ENCODE data around the gene TPT1. TPM values are rescaled to one million over a fixed set of nuclear protein-coding genes. Genes with fewer than 3 reads are reported as not detected.
A peak's percentile ranks its signal among the peaks of the same experiment; 100 is the strongest.

Gene TPT1
- total RNA-seq, 1 donor = 2,232 TPM

DNA sequence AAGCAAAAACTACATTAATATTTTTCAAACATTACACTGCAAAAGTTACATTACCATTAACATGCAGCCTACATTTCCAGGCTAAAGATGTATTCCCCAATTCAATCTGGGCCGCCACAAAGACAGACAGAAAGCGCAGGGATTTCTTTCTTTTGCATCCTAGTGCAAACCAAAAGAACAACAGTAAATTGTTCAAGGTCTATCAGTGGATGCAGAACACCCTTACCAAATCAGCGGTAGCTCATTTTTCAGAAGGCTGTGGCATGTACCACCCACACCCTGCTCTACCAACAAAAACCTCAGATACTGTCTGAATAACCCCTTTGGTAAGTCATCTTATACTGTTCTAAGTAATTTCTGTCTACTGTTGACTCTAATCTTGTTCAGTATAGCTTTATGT is 3.6 kb downstream of the TPT1 start:
- TF ChIP-seq, protein P1, sequence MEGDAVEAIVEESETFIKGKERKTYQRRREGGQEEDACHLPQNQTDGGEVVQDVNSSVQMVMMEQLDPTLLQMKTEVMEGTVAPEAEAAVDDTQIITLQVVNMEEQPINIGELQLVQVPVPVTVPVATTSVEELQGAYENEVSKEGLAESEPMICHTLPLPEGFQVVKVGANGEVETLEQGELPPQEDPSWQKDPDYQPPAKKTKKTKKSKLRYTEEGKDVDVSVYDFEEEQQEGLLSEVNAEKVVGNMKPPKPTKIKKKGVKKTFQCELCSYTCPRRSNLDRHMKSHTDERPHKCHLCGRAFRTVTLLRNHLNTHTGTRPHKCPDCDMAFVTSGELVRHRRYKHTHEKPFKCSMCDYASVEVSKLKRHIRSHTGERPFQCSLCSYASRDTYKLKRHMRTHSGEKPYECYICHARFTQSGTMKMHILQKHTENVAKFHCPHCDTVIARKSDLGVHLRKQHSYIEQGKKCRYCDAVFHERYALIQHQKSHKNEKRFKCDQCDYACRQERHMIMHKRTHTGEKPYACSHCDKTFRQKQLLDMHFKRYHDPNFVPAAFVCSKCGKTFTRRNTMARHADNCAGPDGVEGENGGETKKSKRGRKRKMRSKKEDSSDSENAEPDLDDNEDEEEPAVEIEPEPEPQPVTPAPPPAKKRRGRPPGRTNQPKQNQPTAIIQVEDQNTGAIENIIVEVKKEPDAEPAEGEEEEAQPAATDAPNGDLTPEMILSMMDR (IDR thresholded peaks at IDR 0.05; ENCODE audit: extremely low read depth, low read depth, low read length) = no peak
- peaks cover 55% of the 10 kb centered on the region for H3K36me3 ChIP-seq (ENCODE audit: insufficient read depth, low read length)
- no peak overlapping the region for H3K27ac ChIP-seq (ENCODE audit: low read depth, low read length)
- H3K4me1 ChIP-seq (ENCODE audit: insufficient read depth, low read length) = peaks cover 74% of the 10 kb centered on the region
- H4K20me1 ChIP-seq (ENCODE audit: insufficient read depth, low read length) = peaks cover 68% of the 10 kb centered on the region
- no peaks in the 10 kb centered on the region for H3K9me3 ChIP-seq (ENCODE audit: low read depth, low read length)
- peak overlapping the region; percentile 94 for H3K4me3 ChIP-seq (ENCODE audit: insufficient read depth, low read length)
- DNase-seq (ENCODE audit: insufficient read length, low spot score, missing footprints) = no peak
- no peaks in the 10 kb centered on the region for H3K27me3 ChIP-seq (ENCODE audit: insufficient read depth, low read length)
- H3K79me2 ChIP-seq (ENCODE audit: insufficient read depth, low read length) = peaks cover 52% of the 10 kb centered on the region
- H3K4me2 ChIP-seq (ENCODE audit: insufficient read depth, low read length) = peak overlapping the region; percentile 91
- no peak overlapping the region for H2AFZ ChIP-seq (ENCODE audit: low read length)

DNA sequence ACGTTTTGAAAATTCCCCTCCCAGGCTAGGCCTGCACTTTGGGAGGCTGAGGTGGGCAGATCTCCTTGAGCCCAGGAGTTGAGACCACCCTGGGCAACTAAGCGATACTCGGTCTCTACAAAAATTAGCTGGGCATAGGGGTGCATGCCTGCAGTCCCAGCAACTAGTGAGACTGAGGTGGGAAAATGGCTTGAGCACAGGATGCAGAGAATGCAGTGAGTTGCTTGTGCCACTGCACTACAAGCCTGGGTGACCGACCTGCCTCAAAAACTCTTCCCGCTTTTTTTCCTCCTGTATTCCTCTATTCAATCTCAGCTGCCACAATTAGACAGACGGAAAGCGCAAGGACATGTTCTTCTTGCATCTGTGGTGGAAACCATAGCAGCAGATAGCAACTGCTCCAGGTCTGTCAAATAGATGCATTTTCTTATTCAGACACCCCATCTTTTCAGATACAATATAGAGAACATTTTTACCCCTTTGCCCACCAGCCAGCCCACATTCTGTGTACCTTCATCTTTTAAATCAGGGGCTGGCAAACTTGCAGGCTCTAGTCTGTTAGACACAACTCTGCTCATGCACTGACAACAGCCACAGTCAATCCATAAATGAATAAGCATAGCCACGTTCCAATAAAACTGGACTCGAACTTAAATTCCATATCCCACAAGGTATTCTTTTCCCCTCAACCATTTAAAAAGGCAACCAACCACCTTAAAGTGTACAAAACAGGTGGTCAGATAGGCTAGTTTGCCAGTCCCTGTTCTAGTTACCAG is 4.8 kb downstream of the TPT1 start:
- Histone ChIP-seq H3K4me3 (ENCODE audit: insufficient read depth, low read length) (no peak overlapping the region), H3K27ac (ENCODE audit: low read depth, low read length) (no peak overlapping the region), H3K9me3 (ENCODE audit: low read depth, low read length) (no peaks in the 10 kb centered on the region), H3K36me3 (ENCODE audit: insufficient read depth, low read length) (peaks cover 55% of the 10 kb centered on the region), H3K79me2 (ENCODE audit: insufficient read depth, low read length) (peaks cover 42% of the 10 kb centered on the region), H2AFZ (ENCODE audit: low read length) (no peak overlapping the region), H3K4me1 (ENCODE audit: insufficient read depth, low read length) (peaks cover 79% of the 10 kb centered on the region), H3K27me3 (ENCODE audit: insufficient read depth, low read length) (no peaks in the 10 kb centered on the region), H3K4me2 (ENCODE audit: insufficient read depth, low read length) (peak overlapping the region; percentile 17), H4K20me1 (ENCODE audit: insufficient read depth, low read length) (peaks cover 69% of the 10 kb centered on the region)
- TF ChIP-seq, protein P1 (IDR thresholded peaks at IDR 0.05; ENCODE audit: extremely low read depth, low read depth, low read length) = no peak
- DNase-seq (ENCODE audit: insufficient read length, low spot score, missing footprints) = no peak

DNA sequence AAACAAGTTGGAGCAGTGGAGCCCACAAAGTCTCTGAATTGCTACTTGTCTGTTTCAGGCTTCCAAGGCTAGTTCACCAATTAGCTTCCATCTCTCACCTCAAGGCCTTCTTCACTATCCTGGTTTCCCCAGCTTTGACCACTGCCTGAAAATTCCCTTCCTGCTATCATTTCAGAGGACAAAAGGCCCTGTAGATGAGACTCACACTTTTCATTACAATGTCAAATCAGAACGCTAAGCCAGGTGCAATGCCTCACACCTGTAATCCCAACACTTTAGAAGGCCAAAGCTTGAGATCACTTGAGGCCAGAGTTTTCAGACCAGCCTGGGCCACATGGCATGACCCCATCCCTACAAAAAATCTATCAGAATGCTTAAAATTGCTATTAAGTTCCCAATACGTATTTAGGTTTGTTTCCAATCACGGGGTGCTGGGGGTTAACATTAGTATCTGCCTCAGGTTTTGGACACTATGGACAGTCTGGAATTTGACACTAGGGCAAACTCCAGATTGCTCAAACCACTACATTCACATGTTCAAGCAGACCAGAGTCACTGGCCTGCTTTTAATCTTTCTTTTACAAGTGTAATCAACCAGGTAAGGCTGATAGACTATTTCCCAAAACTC is 5.5 kb downstream of the TPT1 start:
- no peaks in the 10 kb centered on the region for H3K27me3 ChIP-seq (ENCODE audit: insufficient read depth, low read length)
- TF ChIP-seq, protein P1 (IDR thresholded peaks at IDR 0.05; ENCODE audit: extremely low read depth, low read depth, low read length) = no peak
- peaks cover 37% of the 10 kb centered on the region for H3K79me2 ChIP-seq (ENCODE audit: insufficient read depth, low read length)
- no peak overlapping the region for H3K4me2 ChIP-seq (ENCODE audit: insufficient read depth, low read length)
- H3K4me1 ChIP-seq (ENCODE audit: insufficient read depth, low read length) = peaks cover 82% of the 10 kb centered on the region
- H3K9me3 ChIP-seq (ENCODE audit: low read depth, low read length) = no peaks in the 10 kb centered on the region
- peaks cover 69% of the 10 kb centered on the region for H4K20me1 ChIP-seq (ENCODE audit: insufficient read depth, low read length)
- H2AFZ ChIP-seq (ENCODE audit: low read length) = no peak overlapping the region
- H3K27ac ChIP-seq (ENCODE audit: low read depth, low read length) = peak overlapping the region; percentile 17
- DNase-seq (ENCODE audit: insufficient read length, low spot score, missing footprints) = no peak
- H3K4me3 ChIP-seq (ENCODE audit: insufficient read depth, low read length) = no peak overlapping the region
- peaks cover 55% of the 10 kb centered on the region for H3K36me3 ChIP-seq (ENCODE audit: insufficient read depth, low read length)

Measured in osteoblast (primary cell).